HG03520 (cell line): ENCODE measurements around the gene UBE2S.

Experiments used
- ATAC-seq: cut with Tn5 transposase; IDR thresholded peaks from one replicate; pipeline ENCODE4 v1.9.1; 2021; ENCODE audit warnings: mild to moderate bottlenecking, moderate library complexity; ENCODE audit not compliant: unreplicated experiment

Gene UBE2S

DNA sequence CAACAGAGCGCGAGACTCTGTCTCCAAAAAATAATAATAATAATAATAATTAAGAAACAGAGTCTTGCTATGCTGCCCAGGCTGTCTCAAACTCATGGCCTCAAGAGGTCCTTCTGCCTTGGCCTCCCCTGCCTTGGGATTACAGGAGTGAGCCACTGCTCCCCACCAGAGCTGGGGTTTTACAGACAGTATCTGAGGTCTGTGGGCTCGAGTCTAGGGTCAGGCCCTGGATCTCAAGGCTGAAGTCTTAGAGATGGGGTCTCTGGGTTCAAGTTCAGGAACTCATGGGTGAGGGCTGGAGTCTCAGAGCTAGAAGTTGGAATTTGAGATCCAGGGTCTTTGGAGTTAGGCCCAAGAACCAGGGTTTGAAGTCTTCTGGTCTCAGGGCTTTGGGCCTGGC is 40.8 kb downstream of the UBE2S start:
- ATAC-seq = no peak

DNA sequence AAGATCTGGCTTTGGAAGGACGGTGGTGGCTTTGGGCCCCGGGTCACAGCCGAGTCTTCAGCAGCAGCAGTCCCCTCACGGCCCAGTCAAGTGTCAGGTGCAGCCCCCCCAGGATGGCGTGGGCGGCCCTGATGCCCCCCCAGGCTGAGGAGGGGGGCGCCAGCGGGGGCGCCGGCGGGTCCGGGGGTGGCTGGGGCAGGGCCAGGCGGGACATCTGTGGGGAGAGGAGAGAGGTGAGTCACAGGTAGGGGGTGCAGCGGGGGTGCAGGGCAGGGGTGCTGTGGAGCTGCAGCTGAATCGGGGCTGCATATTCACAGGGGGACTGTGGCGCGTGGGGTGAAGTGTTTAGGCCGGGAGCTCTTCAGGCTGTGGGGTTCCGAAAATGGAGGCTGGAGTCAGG is 41.6 kb downstream of the UBE2S start:
- no peak for ATAC-seq

DNA sequence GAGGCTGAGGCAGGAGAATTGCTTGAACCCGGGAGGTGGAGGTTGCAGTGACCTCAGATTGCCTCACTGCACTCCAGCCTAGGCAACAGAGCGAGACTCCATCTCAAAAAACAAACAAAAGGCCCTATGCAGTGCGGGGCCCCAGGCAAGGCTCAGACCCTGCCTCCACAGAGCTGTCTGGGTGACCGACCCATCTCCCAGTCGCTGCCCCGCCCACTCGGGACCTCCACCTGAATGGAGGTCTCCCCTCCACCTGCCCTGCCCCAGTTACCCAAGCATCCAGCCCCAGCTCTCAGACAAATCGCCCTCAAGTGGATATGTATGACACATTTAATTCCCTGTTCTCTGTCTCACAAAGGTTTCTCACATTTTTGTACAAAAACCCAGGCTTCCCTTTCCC is 42.3 kb downstream of the UBE2S start:
- no peak for ATAC-seq

DNA sequence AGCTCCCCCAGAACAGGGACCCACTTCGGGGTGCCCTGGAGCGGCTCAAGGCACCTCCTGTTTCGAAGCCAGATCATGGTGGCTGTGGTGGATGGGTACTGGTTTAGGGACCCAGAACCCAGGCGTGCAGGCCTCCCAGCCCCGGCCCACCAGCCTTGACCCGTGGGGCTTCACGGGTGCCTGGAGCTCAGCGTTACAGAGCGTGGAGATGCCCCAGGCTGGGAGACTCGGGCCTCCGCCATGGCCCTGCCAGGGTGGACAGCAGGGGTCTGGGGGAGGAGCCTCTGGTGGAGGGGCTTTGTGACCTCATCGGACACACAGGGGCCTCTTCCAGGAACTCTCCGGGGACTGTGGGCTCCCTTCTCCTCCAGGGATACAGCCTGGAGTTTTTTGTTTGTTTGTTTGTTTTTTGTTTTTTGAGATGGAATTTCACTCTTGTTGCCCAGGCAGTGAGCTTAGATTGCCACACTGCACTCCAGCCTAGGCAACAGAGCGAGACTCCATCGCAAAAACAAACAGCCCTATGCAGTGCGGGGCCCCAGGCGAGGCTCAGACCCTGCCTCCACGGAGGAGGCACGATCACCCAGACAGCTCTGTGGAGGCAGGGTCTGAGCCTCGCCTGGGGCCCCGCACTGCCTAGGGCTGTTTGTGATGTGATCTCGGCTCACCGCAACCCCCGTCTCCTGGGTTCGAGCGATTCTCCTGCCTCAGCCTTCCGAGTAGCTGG is 44.4 kb downstream of the UBE2S start, which contains the start of gene GARIN5B:
Gene GARIN5B (minus strand): TSS at position 271 of the 727 bp plus-strand sequence. CDS start 194 bp downstream, at position 77.
- ATAC-seq = no peak

DNA sequence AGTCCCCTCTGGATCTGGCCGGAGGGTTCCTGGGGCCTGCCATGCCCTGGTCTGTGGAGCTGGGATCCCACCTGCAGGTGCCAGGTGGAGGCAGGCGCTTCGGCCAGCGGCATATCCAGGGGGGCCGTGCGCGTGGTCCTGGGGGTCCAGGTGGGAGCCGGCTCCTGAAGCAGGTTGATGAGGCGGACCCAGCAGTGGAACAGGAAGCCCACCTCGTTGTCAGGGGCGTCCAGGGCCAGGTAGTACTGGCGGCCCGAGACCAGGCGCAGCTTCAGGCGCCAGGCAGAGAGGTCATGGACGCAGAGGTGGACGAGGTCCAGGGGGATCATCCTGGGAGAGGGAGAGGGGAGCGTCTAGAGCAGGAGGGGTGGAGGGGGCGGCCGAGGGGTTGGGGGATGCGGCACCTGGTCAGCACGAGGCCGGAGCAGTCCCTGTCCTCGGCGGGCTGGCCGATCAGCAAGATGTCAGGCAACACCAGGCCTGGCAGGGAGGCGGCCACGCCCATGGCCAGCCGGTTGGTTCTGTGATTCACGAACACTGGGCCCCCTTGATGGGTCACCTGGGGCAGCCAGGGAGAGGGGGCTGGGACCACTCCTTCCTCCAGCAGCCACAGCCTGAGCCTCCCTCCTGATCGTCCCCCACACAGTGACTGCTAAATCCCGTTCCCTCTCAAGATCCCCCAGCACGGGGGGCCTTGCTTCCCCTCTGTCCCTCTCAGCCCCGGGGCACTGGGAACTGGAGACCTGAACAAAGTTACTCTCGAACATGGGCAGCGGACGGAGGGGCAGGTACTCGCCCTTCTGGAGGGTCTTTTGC is 45.2 kb downstream of the UBE2S start:
- ATAC-seq = no peak

DNA sequence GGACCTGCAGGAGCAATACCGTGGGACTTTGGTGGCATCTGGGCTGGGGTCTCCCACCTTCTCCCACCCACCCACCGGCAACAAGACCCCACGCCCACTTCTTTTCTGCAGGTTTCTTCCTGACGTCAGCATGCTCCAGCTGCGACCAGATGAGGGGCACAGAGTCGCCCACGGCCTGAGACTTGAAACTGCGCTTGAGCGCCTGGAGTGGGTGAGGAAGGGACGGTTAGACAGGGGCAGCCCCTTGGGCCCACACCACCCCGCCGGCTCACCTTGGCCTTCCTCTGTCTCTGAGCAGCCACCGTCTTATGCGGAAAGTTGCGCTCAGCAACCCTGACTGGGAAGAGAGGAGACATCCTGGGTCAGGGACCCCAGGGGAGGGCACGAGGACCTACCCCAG is 46.7 kb downstream of the UBE2S start:
- ATAC-seq = no peak

DNA sequence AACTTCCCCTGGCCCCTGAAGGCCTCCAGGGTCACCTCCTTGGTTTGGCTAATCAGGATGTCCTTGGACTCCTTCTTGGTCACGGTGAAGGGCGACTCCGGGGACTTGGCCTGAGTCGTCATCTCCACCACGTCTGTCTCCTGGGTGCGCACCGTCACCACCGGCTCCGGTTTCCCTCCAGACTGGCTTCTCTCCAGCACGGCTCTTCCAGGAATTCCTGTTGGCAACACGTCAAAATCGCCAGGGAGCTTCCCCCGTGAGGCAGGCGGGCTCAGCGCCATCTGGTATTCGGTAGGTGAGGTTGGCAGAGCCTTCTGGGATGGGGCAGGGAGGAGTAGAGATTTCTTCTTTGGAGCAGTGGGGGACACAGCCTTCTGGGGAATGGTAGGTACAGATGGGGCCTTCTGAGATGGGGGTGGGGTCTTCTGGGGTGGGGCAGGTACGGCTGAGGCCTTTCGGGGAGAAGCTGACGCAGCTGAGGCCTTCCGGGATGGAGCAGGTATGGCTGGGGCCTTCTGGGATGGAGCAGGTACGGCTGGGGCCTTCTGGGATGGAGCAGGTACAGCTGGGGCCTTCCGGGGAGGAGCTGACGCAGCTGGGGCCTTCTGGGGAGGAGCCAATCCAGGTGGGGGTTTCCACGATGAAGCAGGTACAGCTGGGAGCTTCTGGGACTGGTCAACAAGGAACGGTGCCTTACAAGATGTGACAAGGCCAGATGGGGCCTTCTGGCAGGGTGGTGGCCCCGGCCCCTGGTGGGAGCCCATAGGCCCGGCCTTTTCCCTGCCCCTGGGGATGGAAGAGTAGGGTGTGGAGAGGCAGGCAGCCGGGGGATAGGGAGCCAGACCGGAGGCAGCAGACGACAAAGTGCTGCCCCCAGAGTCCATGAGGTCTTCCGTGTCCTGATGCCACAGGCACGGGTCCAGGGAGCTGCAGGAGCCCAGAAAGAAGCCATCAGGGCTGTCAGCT is 48.4 kb downstream of the UBE2S start:
- ATAC-seq = no peak

DNA sequence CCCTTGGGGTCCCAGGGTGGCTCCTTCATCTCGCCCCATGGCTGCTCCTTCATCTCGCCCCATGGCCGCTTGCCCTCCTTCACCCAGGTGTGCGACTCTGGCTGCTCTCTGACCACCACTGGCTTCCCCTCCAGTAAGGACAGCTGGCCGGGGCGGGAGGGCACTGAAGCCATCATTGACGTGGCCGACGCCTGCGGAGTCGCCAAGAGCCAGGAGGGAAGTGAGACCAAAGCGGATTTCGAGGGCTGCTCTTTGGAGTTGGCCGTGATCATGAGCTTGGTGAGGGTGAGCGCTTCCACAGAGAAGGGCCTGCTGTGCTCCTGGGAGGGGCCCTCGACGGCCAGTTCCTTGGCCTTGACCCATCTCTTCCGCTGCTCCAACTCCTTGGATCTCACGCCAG is 49.1 kb downstream of the UBE2S start:
- ATAC-seq = no peak

DNA sequence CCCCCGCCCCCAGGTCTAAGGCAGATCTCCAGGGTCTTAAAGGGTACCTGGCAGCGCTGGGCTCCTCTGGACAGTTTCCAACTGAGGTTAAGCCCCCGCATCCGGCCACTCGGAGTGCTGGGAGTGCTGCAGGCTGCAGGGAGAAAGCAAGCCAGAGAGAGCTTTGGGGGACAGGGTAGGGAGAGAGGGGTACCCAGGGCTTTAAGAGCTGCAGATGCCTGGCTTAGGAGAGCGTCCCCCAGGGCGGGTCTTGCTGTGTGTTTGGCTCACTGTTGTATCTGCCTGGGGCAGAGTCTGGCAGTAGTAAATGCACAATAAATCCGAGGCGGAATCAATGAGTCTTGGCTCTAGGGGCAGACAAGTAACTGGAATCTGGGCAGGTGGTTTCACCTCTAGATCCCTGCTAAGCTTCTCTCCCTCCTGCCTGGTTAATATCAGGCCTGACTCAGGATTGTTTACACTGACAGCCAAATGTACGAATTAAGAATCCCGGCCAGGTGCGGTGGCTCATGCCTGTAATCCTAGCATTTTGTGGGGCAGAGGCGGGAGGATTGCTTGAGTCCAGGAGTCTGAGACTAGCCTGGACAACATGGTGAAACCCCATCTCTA is 52.3 kb downstream of the UBE2S start:
- no peak for ATAC-seq

DNA sequence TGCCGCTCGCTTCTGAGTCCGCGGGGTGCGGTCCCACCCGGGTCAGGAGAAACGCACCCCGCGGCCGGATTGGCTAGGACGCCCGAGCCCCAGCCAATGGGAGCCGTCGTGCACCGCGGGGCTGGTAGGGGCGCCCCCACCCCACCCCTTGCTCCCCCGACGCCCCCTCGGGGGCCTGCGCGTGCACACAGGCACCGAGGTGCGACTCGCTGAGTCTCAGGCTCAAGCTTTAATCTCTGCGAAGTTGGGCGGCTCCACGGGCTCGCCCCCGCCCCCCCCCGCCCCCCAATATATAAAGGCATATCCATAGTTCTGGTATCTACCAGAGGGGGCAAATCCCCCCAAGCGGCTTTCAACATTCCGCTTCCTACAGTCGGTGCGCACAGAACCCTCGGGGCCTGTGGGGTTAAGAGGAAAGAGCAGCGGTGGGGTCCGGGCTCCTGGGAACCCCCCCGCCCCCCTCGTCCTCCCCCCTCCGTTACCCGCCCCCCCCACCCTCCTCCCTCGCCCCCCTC is 52.8 kb downstream of the UBE2S start, which contains the start of gene COX6B2:
Gene COX6B2 (minus strand): TSS at position 22 of the 515 bp plus-strand sequence. CDS start 198 bp downstream, outside the sequence.
- ATAC-seq = no peak

DNA sequence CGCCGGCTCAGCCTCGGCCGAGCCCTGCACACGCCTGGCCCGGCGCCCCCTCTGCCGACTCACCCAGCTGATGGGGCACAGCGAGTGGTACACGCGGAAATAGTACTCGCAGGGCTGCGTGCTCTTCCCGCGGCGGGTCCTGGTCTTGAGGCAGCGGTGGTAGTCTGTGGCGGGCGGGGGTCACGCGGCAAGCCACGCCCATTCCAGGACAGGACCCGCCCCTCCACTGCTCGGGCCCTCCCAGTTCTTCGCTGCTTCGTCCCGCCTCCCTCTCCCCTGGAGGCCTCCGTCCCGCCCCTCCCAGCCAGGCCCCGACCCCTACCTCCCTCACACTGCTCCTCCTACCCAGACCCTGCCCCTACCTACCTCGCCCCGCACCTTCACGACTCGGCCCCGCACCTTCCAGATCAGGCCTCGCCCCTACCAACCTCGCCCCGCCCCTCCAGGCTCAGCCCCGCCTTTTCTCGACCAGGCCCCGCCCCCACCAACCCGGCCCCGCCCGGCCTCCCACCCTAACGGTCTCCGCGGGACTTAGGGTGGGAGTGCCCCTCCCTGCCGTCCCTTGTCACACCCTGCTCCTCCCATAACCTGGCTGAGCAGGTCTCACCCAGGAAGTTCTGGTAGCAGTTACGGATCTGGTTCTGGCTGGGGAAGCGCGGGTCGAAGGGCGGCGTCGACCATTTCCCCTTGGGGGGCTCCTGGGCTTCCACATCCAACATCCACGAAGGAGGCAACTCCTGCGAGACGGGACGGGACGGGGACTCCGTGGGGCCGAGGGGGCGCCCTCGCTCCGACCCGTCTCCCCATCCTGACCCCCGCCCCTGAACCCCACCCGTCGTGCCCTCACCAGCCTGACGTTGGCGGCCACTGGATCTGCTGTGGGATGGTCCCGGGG is 53.5 kb downstream of the UBE2S start:
- no peak for ATAC-seq

DNA sequence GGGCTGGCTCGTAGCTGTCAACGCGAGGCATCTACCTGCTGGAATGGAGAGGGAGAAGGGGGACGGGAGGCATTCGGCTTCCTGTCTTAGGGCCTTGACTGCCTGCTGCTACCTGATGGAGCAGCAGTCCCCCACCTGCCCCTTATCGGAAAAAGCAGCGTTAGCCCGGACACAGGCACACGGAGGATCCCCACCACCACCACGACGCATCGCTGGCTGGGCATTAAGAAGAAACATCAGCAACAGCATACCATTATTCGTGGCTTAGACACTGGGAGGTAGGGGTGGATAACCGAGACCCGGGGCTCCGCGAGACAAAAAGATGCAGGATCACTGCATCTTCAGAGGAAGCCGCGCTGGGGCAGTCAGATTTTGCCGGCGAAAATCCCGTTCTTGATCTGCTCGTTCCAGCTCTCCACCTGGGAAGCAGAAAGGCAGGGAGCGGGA is 54.2 kb downstream of the UBE2S start:
- no peak for ATAC-seq

DNA sequence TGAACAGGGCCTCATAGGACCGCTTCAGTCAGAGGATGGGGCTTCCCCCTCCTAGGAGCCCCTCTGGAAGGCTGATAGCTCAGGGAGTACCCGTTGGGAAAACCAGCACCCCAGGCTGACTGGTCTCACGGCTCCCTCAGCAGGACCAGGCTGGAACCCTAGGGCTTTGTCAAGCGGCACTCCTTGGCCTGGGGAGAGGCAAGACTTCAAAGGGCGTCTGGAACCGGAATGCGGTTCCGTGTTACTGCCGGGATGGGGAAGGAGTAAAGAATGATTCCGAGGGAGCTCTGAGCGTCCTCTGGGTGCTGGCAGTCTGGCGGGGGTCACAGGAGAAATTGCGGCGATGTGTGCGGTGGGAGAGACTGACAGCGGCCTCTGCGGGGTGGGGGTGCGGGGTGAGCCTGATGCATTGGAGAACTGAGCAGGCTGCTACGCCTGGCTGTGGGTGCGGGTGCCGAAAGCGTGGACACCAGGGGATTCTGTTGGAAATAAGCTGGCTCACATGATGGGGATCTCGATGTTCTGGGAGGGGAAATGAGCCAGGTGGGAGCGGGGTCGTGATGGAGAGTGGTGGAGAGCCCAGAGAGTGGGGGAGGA is 54.9 kb downstream of the UBE2S start:
- no peak for ATAC-seq

DNA sequence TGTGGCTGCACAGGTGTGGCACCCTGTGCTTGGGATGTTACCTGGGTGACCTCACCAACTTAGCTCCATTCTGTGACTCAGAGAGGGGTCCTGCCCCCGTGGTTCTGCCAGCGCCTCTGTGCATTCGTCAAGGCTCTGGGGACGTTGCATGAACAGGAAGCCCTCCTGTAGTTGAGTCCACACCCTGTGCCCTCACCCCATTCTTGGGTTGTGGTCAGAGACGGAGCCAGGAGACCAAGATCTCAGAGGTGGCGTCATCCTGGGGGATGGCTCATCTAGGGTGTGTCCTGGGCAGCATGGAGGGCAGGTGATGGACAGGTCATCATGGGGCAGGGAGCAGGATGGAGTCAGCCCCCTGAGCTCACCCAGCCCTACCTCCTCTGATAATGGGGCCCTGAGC is 55.5 kb downstream of the UBE2S start:
- ATAC-seq = no peak

DNA sequence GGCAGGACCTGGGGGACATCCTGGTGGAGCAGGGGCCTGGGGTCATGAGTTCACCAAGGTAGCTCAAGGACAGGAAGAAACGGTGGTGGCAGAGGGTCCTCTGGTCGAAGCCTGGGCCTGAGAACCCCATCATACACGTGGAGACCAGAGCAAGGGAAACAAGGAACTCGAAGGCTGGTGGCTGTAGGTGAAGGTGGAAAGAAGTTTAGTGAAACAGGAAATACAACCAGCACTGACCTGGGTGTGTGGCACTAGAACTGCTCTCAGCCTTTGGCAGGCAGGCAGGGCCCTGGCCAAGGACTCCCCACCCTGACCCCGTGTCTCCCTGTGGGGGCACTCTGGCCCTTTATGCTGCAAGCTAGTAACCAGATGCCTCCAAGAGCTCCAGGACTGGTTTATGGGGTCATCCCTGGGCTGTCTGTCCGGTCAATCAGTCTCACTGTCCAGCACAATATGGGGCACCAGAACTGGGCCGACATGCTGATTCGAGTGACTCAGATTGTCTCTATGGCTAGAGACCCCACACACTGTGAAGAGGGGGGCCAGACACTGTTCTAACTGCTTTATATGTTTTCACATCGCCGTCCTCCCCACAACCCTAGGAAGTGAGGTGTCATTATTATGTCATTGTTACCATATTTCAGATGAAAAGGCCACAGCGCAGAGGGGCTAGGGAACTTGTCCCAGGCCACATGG is 56.8 kb downstream of the UBE2S start:
- no peak for ATAC-seq
